ENCODE data around the gene CDH13.

CDH13 gene

GRCh38 chr16:82653550-82654511 is 27.1 kb downstream of the CDH13 start:
- peak; percentile 47 for DNase-seq

- peak; percentile 78 for DNase-seq
Observed at GRCh38 chr16:82655072-82655714, 28.4 kb downstream of the CDH13 start.

GRCh38 chr16:82655720-82656490 is 29.1 kb downstream of the CDH13 start:
- peak; percentile 2 for DNase-seq

GRCh38 chr16:82657239-82657638 is 30.5 kb downstream of the CDH13 start:
- DNase-seq: no peak

- DNase-seq: no peak
Observed at GRCh38 chr16:82657786-82658185, 31.0 kb downstream of the CDH13 start.

- DNase-seq: no peak
Observed at GRCh38 chr16:82658796-82659195, 32.0 kb downstream of the CDH13 start.

DNA sequence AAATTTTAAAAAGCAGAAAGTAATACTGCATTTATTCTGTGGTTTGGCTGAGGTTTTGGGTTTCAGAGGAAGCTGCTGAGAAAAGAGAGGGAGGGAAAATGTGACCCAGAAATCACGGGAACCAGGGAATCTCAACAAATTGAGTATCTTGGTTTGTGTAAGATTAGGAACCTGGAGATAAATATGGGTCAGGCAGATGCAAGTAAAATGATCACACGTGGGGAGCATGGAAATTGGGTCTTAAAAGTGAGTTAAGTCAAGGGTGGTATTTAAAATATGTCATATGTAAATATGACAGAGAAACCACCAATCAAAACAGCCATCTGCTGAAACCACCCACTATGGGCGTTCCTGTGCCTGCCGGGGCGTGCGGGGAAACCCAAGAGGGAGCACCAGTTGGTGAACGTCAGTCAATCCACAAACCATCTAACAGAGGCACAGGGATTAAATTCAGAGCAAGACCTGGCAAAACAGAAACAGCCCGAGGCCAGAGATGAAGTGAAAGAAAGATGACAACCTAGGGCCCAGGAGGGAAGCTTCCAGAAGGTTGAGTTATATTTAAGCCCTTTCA is 33.4 kb downstream of the CDH13 start:
- DNase-seq: peak; percentile 32

DNA sequence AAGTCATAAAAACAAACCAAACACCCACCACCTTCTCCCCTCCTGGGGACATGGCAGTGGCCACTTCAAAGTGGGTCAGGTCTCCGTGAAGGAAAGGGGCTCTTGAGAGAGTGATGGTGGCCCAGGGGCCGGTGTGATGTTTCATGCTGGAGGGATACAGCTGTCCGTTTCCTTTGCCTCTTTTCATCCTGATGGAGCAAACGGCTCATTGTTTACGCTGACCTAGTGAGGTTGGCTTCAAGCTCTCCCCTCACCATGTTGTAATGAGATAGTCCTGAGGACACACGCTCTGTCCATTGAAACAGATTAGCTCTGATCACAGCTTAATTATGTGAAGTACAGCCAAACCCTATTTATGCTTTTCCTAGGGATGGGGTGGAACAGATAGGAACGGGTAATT is 34.2 kb downstream of the CDH13 start:
- no peak for DNase-seq

DNA sequence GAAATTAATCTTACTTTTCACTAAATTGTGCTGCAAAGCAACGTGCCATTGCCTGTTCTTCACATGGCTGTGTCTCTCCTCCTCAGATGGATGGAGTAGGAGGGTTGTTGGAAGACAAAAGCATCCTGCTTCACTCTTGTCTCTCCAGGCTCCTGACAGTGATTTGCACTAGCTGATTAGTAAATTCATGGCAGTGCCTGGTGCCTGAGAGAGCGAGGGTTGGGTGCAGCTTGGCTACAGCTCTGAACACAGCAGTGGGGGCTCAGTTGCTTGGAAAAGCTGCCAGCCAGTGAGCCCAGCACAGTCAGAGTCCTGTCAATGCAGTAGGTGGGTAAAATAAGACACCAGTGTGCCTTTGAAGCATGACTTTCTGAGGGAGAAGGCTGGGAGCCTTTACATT is 37.4 kb downstream of the CDH13 start:
- DNase-seq: no peak

- no peak for DNase-seq
Observed at GRCh38 chr16:82665025-82665424, 38.3 kb downstream of the CDH13 start.

DNA sequence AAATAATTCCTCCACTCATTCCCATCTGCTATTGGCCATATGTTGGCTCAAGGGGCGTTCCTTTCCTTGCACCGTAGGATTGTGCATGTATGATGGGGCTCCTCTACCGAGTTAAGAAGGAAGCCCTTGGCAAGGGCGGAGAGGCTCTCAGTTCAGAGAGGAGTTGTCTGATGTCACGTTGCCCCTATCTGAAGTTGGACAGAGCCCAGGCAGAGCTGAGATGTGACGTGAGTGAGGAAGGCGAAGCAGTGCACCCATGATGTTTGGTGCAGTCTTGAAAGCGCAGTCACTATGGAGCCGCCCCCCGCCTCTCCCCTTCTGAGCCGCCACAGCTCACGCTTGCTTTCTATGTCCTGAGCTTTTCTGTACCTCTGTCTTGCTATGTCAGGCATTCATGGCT is 40.7 kb downstream of the CDH13 start:
- no peak for DNase-seq

- DNase-seq: no peak
Observed at GRCh38 chr16:82668094-82668493, 41.3 kb downstream of the CDH13 start.

DNA sequence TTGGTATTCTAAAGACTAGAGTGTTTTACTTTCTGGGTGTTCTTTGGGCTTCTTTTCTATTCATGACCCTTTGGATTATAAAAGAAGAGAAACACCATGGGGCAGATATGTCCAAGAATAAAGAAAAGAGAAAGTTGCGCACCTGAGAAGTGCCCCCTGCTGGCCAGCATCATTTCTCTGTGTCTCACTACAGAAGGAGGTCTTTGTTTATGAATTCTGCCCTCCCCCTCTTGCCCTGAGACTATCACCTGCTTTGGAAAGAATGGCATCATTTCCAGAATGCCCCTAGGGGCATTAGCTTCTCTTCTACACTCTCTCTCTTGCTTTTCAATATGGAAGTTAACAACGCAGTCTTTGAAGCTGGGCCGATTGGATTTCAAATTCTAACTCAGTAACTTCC is 45.0 kb downstream of the CDH13 start:
- DNase-seq: peak; percentile 24

GRCh38 chr16:82672676-82673075 is 45.9 kb downstream of the CDH13 start:
- DNase-seq: no peak

DNA sequence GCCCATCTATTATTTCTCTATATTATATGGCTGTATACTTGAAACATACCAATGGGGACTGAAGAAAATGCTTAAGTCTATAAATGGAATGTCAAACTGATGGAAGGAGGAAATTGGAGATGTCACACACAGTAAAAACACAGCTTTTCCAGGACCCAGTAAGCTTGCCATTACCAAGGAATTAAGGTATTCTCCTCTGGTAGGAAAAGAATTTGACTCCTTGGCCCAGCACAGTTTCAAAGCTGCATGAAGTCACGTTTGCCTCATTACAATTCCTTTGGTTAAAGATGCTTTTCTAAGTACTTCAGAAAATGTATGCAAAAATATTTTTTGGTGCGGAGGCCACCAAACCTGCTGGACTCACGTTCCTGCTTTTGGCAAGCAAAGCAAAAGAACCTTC is 48.5 kb downstream of the CDH13 start:
- DNase-seq: no peak

DNA sequence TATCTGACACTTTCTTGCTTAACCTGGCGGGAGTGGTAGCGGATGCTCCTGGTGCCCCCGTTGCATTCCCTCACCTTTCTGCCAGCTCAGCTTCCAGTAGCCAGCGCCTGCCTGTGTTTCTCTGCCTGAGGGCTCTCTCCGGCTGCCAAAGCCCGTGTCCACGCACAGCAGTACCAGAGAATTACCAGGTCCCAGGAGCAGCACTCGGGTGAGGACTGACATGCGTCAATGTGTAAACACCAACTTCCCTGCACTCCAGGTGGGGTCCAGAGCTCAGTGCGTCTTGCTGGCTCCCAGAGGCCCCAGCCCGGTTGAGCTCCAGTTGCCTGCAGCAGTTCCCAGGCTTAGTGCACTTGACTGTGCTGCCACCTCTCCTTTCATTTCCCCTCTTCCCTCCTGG is 54.8 kb downstream of the CDH13 start:
- no peak for DNase-seq

DNA sequence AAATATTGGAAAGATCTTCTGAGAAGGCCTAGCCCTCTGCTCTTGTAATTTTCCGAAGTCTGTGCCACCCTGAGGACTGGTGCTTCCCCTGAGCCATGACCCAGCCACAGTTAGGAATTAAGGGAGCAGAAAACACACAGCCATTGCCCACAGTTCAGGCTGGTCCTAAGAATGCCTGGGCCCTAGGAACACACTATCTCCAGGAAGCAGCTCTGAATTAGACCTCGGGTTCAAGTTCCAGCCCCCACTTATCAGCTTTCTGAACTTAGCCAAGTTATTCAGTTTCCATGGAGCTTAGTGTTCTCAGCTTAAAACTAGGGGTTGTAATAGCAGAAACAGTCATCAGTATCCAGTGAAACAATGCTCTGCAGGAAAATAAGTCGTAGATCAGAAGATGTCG is 56.0 kb downstream of the CDH13 start:
- no peak for DNase-seq

DNA sequence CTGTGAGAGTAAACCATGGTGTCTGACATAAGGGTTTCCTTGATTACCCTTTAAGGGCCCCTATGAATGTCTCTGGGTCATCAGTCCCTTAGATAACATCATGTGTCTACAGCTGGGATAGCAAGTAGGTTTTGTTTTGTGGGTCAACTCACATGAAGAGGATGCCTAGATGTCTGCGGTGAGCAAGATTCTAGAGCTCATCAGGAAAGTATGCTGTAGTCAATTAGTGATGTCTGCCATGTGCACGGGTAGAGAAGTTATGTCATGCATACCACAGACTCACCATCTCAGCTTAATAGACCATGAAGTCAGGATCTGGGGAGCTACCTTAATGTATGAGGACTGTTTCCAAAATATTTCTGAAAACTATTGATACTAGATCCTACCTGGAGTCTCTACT is 57.5 kb downstream of the CDH13 start:
- DNase-seq: no peak

DNA sequence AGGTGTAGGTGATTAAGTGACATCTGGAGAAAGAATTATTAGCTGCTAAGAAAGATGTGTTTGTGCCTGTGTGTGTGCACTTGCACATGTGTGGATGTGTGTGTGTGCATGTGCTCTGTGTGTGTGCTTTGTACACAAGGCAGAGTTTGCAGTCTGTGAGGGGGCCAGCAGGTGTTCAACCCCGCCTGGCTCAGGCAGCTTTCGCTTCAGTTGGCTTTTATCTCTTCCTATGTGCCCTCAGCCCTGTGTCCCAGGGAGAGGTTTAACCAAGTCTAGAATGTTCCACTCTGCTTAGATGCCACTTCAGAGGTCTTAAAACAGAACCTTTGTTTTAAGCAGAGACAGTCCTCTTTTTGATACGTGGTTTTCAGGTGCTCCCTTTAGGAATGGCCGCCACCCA is 58.8 kb downstream of the CDH13 start:
- no peak for DNase-seq

DNA sequence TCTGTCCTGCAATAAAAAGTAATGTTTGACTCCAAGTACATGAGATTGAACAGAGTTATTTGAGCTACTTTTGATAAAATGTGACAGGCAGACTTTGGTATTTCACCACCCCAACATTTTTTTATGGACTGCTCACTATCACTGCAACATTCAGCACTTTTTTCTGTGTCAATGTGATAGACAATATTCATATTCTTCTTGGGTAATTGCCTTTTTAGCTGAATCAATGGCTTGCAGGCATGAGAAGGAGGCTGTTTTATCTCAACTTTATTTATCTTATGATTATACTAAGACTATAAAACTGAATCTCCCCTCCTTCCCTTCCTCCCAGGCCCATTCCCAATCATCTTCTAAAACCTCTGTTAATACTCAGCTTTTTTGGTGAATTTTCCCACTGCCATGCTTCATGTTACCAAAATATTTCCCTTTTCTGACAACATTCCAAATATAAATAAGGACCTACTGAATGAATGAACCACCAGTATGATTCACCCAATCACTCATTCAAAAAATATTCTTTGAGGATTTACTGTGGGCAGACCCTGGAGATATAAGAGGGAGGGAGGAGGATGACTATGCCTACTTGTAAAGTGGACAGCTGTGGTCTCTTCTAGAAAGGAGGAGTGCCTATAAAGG is 67.6 kb downstream of the CDH13 start:
- DNase-seq: no peak

DNA sequence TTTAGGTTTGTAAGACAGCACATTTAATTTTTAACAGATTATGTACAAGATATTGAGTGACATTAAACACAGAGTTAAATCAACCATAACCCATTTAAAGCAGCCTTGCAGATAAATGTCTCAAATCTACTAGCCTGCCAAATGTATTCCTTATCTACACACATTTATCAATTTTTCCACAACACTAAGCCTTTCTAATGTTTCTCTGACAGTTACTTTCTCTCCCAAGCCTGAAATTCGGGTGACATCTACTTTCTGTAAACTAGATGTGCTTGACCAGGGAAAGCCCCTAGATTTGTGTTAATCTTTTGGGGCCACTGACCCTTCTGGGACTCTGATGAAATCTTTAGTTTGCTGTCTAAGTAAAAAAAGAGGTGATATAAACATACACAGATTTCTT is 69.0 kb downstream of the CDH13 start:
- no peak for DNase-seq

- DNase-seq: no peak
Observed at GRCh38 chr16:82699260-82699659, 72.5 kb downstream of the CDH13 start.

Data from activated effector memory CD4-positive, alpha-beta T cell treated with Interleukin-2 at 50 U/mL for 16 hours (primary cell).